Ishikawa (cell line): ENCODE measurements around the gene PLPP1.

Experiments used
- CEBPB ChIP-seq: IDR thresholded peaks from 2 replicates; pipeline ENCODE4 v1.6.1; 2012
- CREB1 ChIP-seq: IDR thresholded peaks from 2 replicates; pipeline ENCODE4 v1.6.1; 2012; ENCODE audit warnings: low read depth
- EGR1 ChIP-seq: IDR thresholded peaks from 2 replicates; pipeline ENCODE4 v1.6.1; 2012
- EP300 ChIP-seq: IDR thresholded peaks from 2 replicates; pipeline ENCODE4 v1.6.1; 2012; ENCODE audit warnings: borderline replicate concordance
- FOXM1 ChIP-seq: IDR thresholded peaks from 2 replicates; pipeline ENCODE4 v1.6.1; 2012; ENCODE audit warnings: low read depth, borderline replicate concordance
- MAX ChIP-seq: IDR thresholded peaks from 2 replicates; pipeline ENCODE4 v1.6.1; 2012
- NFIC ChIP-seq: IDR thresholded peaks from 2 replicates; pipeline ENCODE4 v1.6.1; 2012
- RAD21 ChIP-seq: IDR thresholded peaks from 2 replicates; pipeline ENCODE4 v1.6.1; 2012; ENCODE audit warnings: low read depth
- REST ChIP-seq: IDR thresholded peaks from 2 replicates; pipeline ENCODE4 v1.6.1; 2012; ENCODE audit warnings: low read depth, mild to moderate bottlenecking
- TAF1 ChIP-seq: IDR thresholded peaks from 2 replicates; pipeline ENCODE4 v1.6.1; 2012; ENCODE audit warnings: low read depth, mild to moderate bottlenecking
- TCF12 ChIP-seq: IDR thresholded peaks from 2 replicates; pipeline ENCODE4 v1.6.1; 2012; ENCODE audit warnings: low read depth
- TEAD4 ChIP-seq: IDR thresholded peaks from 2 replicates; pipeline ENCODE4 v1.6.1; 2012
- USF1 ChIP-seq: IDR thresholded peaks from 2 replicates; pipeline ENCODE4 v1.6.1; 2012
- YY1 ChIP-seq: IDR thresholded peaks from 2 replicates; pipeline ENCODE4 v1.6.1; 2012; ENCODE audit warnings: low read depth
- ZBTB7A ChIP-seq: IDR thresholded peaks from 2 replicates; pipeline ENCODE4 v1.6.1; 2012; ENCODE audit warnings: low read depth

Gene PLPP1

GRCh38 chr5:55577353-55578060, 42.7 kb upstream of the PLPP1 start:
- TF ChIP-seq FOXM1 (no peak), YY1 (no peak), TCF12 (no peak), CEBPB (no peak), ZBTB7A (no peak), EGR1 (no peak), USF1 (no peak), EP300 (no peak), MAX (no peak), CREB1 (no peak), NFIC (no peak), TEAD4 (no peak), RAD21 (no peak), TAF1 (no peak), REST (no peak)

GRCh38 chr5:55576661-55577060, 41.9 kb upstream of the PLPP1 start:
- TF ChIP-seq EGR1 (no peak), ZBTB7A (no peak), TAF1 (no peak), NFIC (no peak), TEAD4 (no peak), REST (no peak), USF1 (no peak), EP300 (no peak), RAD21 (no peak)

- TF ChIP-seq EGR1 (no peak), FOXM1 (no peak), EP300 (no peak), TEAD4 (no peak), TAF1 (no peak), NFIC (no peak), ZBTB7A (no peak), CEBPB (no peak)
Observed at GRCh38 chr5:55575815-55576583, 41.2 kb upstream of the PLPP1 start.

- no peak for TF ChIP-seq YY1
- TF ChIP-seq MAX = no peak
- no peak for TF ChIP-seq TCF12
- no peak for TF ChIP-seq FOXM1
- no peak for TF ChIP-seq EGR1
- TF ChIP-seq EP300 = no peak
Observed at GRCh38 chr5:55572600-55572999, 37.8 kb upstream of the PLPP1 start.

GRCh38 chr5:55572020-55572419, 37.3 kb upstream of the PLPP1 start:
- TF ChIP-seq CEBPB (no peak), ZBTB7A (no peak), TAF1 (no peak), EGR1 (no peak), USF1 (no peak), YY1 (no peak), NFIC (no peak), REST (no peak), TCF12 (no peak), CREB1 (no peak), RAD21 (no peak), MAX (no peak)
